Liver (tissue), 3 donors: ENCODE results near the gene AHNAK2.

ENCODE experiments used
- NR2F2 ChIP-seq: IDR thresholded peaks from 2 replicates; pipeline ENCODE4 v1.6.1; 2016; ENCODE audit warnings: antibody characterized with exemption
- SP1 ChIP-seq: IDR thresholded peaks from 2 replicates; pipeline ENCODE4 v1.6.1; 2018; ENCODE audit warnings: antibody characterized with exemption, mild to moderate bottlenecking
- TF ChIP-seq, protein P1 (sequence below): fragments of 150-350 bp; IDR thresholded peaks from 2 replicates; pipeline ENCODE4 v1.5.1; 2017; ENCODE audit warnings: improper control_type of control experiment, low read depth, low read length; ENCODE audit not compliant: missing input control
- TF ChIP-seq, protein P2 (sequence below): IDR thresholded peaks from 2 replicates; pipeline ENCODE4 v1.6.1; 2016; ENCODE audit warnings: antibody characterized with exemption, mild to moderate bottlenecking
- donor health status: healthy.
- donor health status: healthy.

DNA sequence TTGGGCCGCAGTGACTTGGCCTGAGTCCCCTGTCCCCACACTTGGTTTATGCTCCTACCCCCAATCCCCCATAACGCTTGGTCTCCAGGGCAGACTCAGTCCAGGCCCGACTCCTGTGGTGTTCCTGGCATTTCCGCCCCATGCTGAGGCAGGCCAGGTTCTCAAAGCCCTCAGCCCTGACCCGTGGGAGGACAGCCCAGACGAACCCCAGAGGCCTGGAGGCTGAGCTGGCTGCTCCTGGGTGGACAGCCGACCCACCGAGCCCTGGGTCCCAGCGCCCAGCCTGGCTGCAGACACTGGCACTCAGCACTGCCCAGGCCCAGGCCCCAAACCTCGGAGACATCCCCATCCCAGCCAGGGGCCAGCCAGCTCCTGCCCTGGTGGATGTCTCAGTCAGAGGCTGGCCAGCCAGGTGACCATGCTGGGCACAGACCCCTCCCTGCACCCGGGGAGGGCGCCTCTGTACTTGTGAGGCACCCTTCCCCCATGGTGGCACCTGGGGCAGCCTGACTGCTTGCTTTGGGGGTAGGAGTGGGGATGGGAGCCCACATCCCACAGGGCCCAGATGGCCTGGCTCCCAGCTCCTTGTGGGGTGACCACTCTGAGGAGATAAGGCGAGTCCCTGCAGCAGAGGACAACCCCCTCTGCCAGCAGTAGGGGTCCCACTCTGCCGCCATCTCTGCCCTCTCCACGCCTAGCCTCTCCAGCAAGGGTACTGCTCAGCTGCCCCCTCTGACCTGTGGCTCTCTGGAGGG is 52.1 kb downstream of the AHNAK2 start:
- TF ChIP-seq, protein P1, sequence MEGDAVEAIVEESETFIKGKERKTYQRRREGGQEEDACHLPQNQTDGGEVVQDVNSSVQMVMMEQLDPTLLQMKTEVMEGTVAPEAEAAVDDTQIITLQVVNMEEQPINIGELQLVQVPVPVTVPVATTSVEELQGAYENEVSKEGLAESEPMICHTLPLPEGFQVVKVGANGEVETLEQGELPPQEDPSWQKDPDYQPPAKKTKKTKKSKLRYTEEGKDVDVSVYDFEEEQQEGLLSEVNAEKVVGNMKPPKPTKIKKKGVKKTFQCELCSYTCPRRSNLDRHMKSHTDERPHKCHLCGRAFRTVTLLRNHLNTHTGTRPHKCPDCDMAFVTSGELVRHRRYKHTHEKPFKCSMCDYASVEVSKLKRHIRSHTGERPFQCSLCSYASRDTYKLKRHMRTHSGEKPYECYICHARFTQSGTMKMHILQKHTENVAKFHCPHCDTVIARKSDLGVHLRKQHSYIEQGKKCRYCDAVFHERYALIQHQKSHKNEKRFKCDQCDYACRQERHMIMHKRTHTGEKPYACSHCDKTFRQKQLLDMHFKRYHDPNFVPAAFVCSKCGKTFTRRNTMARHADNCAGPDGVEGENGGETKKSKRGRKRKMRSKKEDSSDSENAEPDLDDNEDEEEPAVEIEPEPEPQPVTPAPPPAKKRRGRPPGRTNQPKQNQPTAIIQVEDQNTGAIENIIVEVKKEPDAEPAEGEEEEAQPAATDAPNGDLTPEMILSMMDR = no peak
- TF ChIP-seq NR2F2 (no peak), SP1 (no peak)
- TF ChIP-seq, protein P2, sequence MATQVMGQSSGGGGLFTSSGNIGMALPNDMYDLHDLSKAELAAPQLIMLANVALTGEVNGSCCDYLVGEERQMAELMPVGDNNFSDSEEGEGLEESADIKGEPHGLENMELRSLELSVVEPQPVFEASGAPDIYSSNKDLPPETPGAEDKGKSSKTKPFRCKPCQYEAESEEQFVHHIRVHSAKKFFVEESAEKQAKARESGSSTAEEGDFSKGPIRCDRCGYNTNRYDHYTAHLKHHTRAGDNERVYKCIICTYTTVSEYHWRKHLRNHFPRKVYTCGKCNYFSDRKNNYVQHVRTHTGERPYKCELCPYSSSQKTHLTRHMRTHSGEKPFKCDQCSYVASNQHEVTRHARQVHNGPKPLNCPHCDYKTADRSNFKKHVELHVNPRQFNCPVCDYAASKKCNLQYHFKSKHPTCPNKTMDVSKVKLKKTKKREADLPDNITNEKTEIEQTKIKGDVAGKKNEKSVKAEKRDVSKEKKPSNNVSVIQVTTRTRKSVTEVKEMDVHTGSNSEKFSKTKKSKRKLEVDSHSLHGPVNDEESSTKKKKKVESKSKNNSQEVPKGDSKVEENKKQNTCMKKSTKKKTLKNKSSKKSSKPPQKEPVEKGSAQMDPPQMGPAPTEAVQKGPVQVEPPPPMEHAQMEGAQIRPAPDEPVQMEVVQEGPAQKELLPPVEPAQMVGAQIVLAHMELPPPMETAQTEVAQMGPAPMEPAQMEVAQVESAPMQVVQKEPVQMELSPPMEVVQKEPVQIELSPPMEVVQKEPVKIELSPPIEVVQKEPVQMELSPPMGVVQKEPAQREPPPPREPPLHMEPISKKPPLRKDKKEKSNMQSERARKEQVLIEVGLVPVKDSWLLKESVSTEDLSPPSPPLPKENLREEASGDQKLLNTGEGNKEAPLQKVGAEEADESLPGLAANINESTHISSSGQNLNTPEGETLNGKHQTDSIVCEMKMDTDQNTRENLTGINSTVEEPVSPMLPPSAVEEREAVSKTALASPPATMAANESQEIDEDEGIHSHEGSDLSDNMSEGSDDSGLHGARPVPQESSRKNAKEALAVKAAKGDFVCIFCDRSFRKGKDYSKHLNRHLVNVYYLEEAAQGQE = no peak
